Measurements from ENCODE around the gene TBX10. TPM values are rescaled to one million over a fixed set of nuclear protein-coding genes. Genes with fewer than 3 reads are reported as not detected.

Gene TBX10
- total RNA-seq, 3 donors from 2014 or later: not detected

DNA sequence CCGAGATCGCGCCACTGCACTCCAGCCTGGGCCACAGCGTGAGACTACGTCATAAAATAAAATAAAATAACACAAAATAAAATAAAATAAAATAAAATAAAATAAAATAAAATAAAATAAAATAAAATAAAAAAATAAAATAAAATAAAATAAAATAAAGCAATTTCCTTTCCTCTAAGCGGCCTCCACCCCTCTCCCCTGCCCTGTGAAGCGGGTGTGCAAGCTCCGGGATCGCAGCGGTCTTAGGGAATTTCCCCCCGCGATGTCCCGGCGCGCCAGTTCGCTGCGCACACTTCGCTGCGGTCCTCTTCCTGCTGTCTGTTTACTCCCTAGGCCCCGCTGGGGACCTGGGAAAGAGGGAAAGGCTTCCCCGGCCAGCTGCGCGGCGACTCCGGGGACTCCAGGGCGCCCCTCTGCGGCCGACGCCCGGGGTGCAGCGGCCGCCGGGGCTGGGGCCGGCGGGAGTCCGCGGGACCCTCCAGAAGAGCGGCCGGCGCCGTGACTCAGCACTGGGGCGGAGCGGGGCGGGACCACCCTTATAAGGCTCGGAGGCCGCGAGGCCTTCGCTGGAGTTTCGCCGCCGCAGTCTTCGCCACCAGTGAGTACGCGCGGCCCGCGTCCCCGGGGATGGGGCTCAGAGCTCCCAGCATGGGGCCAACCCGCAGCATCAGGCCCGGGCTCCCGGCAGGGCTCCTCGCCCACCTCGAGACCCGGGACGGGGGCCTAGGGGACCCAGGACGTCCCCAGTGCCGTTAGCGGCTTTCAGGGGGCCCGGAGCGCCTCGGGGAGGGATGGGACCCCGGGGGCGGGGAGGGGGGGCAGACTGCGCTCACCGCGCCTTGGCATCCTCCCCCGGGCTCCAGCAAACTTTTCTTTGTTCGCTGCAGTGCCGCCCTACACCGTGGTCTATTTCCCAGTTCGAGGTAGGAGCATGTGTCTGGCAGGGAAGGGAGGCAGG lies 56.0 kb downstream of the TBX10 start, which contains the start of gene GSTP1:
TSS of gene GSTP1 (plus strand) at position 566 of the 958 bp plus-strand sequence. CDS start at position 598, 32 bp downstream.
- ATAC-seq (peak; percentile 93), DNase-seq (peak; percentile 71)
- peaks cover 46% of the 10 kb centered on the region for H3K4me1 Mint-ChIP-seq (ENCODE audit: low read depth)
- peaks cover 7% of the 10 kb centered on the region for H3K27me3 Mint-ChIP-seq (ENCODE audit: low read depth)
- H3K4me3 Mint-ChIP-seq: peak within 1 kb of the TSS; percentile 91
- H3K36me3 Mint-ChIP-seq (ENCODE audit: insufficient read depth): peaks cover 25% of the 10 kb centered on the region
- H3K9me3 Mint-ChIP-seq: peaks cover 7% of the 10 kb centered on the region

DNA sequence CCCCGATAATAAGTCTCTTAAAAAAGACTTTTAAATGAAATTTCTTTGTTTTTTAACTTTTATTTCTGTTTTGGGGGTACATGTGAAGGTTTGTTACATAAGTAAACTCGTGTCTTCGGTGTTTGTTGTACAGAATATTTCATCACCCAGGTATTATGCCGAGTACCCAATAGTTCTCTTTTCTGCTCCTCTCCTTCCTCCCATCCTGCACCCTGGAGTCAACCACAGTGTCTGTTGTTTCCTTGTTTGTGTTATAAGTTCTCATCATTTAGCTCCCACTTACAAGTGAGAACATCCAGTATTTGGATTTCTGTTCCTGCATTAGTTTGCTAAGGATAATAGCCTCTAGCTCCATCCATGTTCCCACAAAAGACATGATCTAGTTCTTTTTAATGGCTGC lies 57.6 kb downstream of the TBX10 start:
- peaks cover 15% of the 10 kb centered on the region for H3K27me3 Mint-ChIP-seq (ENCODE audit: low read depth)
- ATAC-seq: no peak
- H3K36me3 Mint-ChIP-seq (ENCODE audit: insufficient read depth): peaks cover 22% of the 10 kb centered on the region
- DNase-seq: no peak
- H3K4me3 Mint-ChIP-seq: peak overlapping the region; percentile 72
- H3K9me3 Mint-ChIP-seq: peaks cover 4% of the 10 kb centered on the region
- H3K4me1 Mint-ChIP-seq (ENCODE audit: low read depth): peaks cover 45% of the 10 kb centered on the region

- Mint-ChIP-seq H3K27me3 (ENCODE audit: low read depth) (peaks cover 19% of the 10 kb centered on the region), H3K9me3 (peaks cover under 1% of the 10 kb centered on the region), H3K4me1 (ENCODE audit: low read depth) (peaks cover 39% of the 10 kb centered on the region), H3K36me3 (ENCODE audit: insufficient read depth) (peaks cover 16% of the 10 kb centered on the region), H3K4me3 (peak overlapping the region; percentile 8)
- DNase-seq (no peak), ATAC-seq (no peak)
These were observed 58.1 kb downstream of the TBX10 start for GRCh38 chr11:67581469-67581868.

Other genes with a start within 250 kb of the TBX10 start
- 10 to 100 TPM; 36.2 to 40.0 (median 36.2) TPM for gene RAD9A, start 247.8 kb downstream of the TBX10 start, total RNA-seq
- 100 to 1,000 TPM; 262 to 265 (median 264) TPM for gene PPP1CA, start 237.9 kb downstream of the TBX10 start, total RNA-seq
- gene TBC1D10C, start 235.7 kb downstream of the TBX10 start, total RNA-seq: 10 to 100 TPM; 63.5 to 90.1 (median 68.5) TPM
- gene CARNS1, start 224.1 kb downstream of the TBX10 start, total RNA-seq: 1 to 10 TPM; 1.4 to 2.2 (median 1.5) TPM
- 10 to 100 TPM; 90.3 to 97.2 (median 92.7) TPM for gene RPS6KB2, start 211.3 kb downstream of the TBX10 start, total RNA-seq
- gene PTPRCAP, start 202.1 kb downstream of the TBX10 start, total RNA-seq: 100 to 1,000 TPM in 2 of 3 donors, 10 to 100 TPM in 1; 61.5 to 114 (median 108) TPM
- gene CORO1B, start 196.3 kb downstream of the TBX10 start, total RNA-seq: 100 to 1,000 TPM in 2 of 3 donors, 10 to 100 TPM in 1; 97.5 to 139 (median 114) TPM
- not detected for gene GPR152, start 187.0 kb downstream of the TBX10 start, total RNA-seq
- gene CABP4, start 184.4 kb downstream of the TBX10 start, total RNA-seq: 1 to 10 TPM in 2 of 3 donors, under 1 TPM in 1; 0.48 to 1.5 (median 1.1) TPM
- 10 to 100 TPM; 31.1 to 36.3 (median 32.9) TPM for gene TMEM134, start 170.5 kb downstream of the TBX10 start, total RNA-seq
- gene AIP, start 156.7 kb downstream of the TBX10 start, total RNA-seq: 100 to 1,000 TPM; 156 to 183 (median 166) TPM
- gene PITPNM1, start 134.4 kb downstream of the TBX10 start, total RNA-seq: 100 to 1,000 TPM in 1 of 3 donors, 10 to 100 TPM in 2; 88.8 to 118 (median 96.4) TPM
- 10 to 100 TPM; 79.1 to 89.1 (median 86.2) TPM for gene CDK2AP2, start 131.6 kb downstream of the TBX10 start, total RNA-seq
- gene CABP2, start 116.3 kb downstream of the TBX10 start, total RNA-seq: not detected
- 100 to 1,000 TPM; 363 to 446 (median 421) TPM for gene GSTP1, start 56.0 kb downstream of the TBX10 start, total RNA-seq
- 100 to 1,000 TPM; 338 to 353 (median 350) TPM for gene NDUFV1, start 32.8 kb downstream of the TBX10 start, total RNA-seq
- 10 to 100 TPM; 10.2 to 14.4 (median 12.6) TPM for gene NUDT8, start 9.8 kb downstream of the TBX10 start, total RNA-seq
- under 1 TPM in 1 of 3 donors, not detected in 2; 0.37 TPM for gene ACY3, start 11.0 kb upstream of the TBX10 start, total RNA-seq
- gene ALDH3B2, start 34.9 kb upstream of the TBX10 start, total RNA-seq: not detected